ENCODE measurements around the gene CTXND1. TPM values are rescaled to one million over a fixed set of nuclear protein-coding genes. Genes with fewer than 3 reads are reported as not detected.

CTXND1 gene
- total RNA-seq, 2 experiments from 2014 or later: not detected

- CTCF ChIA-PET (ENCODE audit: unreplicated experiment): interaction anchor here (0.5 kb wide), 1 partner anchor 793 kb away, joined by 3 read pairs; no protein-coding TSS in a partner anchor
- intact Hi-C loops (cut with micrococcal nuclease; ENCODE audit: unreplicated experiment): no loop called here
- BruUV-seq (replicated peaks): no TSS peak
- Histone ChIP-seq H2AFZ (ENCODE audit: low read length) (no peak overlapping the region), H3K4me1 (ENCODE audit: insufficient read depth, low read length, poor library complexity, severe bottlenecking) (no peaks in the 10 kb centered on the region), H3K9me3 (ENCODE audit: low read length) (no peaks in the 10 kb centered on the region), H3K4me2 (ENCODE audit: low read length) (no peak overlapping the region), H4K20me1 (ENCODE audit: insufficient read depth, low read length) (no peaks in the 10 kb centered on the region), H3K27ac (ENCODE audit: low read depth, low read length, poor library complexity, severe bottlenecking) (no peak overlapping the region), H3K36me3 (ENCODE audit: insufficient read depth, low read length) (no peaks in the 10 kb centered on the region), H3K9me2 (ENCODE audit: insufficient read depth, low read length) (no peaks in the 10 kb centered on the region), H3K4me3 (ENCODE audit: low read depth, low read length, poor library complexity, severe bottlenecking) (no peak overlapping the region), H3K79me2 (ENCODE audit: insufficient read depth, low read depth, low read length) (no peaks in the 10 kb centered on the region)
- POLR2A ChIA-PET: interaction anchor here (1.2 kb wide), 1 partner anchor 8 kb away, joined by 4 read pairs; no protein-coding TSS in a partner anchor
- no peak for DNase-seq (ENCODE audit: low spot score)
- TF ChIP-seq CTCF (conservative IDR thresholded peaks at IDR 0.05; ENCODE audit: low read length) (no peak), EZH2phosphoT487 (IDR thresholded peaks at IDR 0.05; ENCODE audit: borderline replicate concordance, low read depth, low read length) (no peak)
Measured at GRCh38 chr15:80191198-80191597, 60.8 kb downstream of the CTXND1 start.

- CTCF ChIA-PET (ENCODE audit: unreplicated experiment): no interaction called here
- DNase-seq (ENCODE audit: low spot score): no peak
- intact Hi-C loops (cut with micrococcal nuclease; ENCODE audit: unreplicated experiment): no loop called here
- no peaks in the 10 kb centered on the region for H3K9me2 ChIP-seq (ENCODE audit: insufficient read depth, low read length)
- H3K4me3 ChIP-seq (ENCODE audit: low read depth, low read length, poor library complexity, severe bottlenecking): no peak overlapping the region
- no peak for TF ChIP-seq EZH2phosphoT487 (IDR thresholded peaks at IDR 0.05; ENCODE audit: borderline replicate concordance, low read depth, low read length)
- TF ChIP-seq CTCF (conservative IDR thresholded peaks at IDR 0.05; ENCODE audit: low read length): no peak
- no peak overlapping the region for H3K27ac ChIP-seq (ENCODE audit: low read depth, low read length, poor library complexity, severe bottlenecking)
- no peaks in the 10 kb centered on the region for H4K20me1 ChIP-seq (ENCODE audit: insufficient read depth, low read length)
- BruUV-seq (replicated peaks): no TSS peak
- POLR2A ChIA-PET: no interaction called here
- H3K4me1 ChIP-seq (ENCODE audit: insufficient read depth, low read length, poor library complexity, severe bottlenecking): no peaks in the 10 kb centered on the region
- no peaks in the 10 kb centered on the region for H3K79me2 ChIP-seq (ENCODE audit: insufficient read depth, low read depth, low read length)
- H2AFZ ChIP-seq (ENCODE audit: low read length): no peak overlapping the region
- H3K4me2 ChIP-seq (ENCODE audit: low read length): no peak overlapping the region
- no peaks in the 10 kb centered on the region for H3K9me3 ChIP-seq (ENCODE audit: low read length)
- H3K36me3 ChIP-seq (ENCODE audit: insufficient read depth, low read length): no peaks in the 10 kb centered on the region
Measured at GRCh38 chr15:80188251-80188650, 63.8 kb downstream of the CTXND1 start.

GRCh38 chr15:80186597-80186996 is 65.4 kb downstream of the CTXND1 start:
- Histone ChIP-seq H3K36me3 (ENCODE audit: insufficient read depth, low read length) (no peaks in the 10 kb centered on the region), H3K79me2 (ENCODE audit: insufficient read depth, low read depth, low read length) (no peaks in the 10 kb centered on the region), H3K4me2 (ENCODE audit: low read length) (no peak overlapping the region), H4K20me1 (ENCODE audit: insufficient read depth, low read length) (no peaks in the 10 kb centered on the region), H2AFZ (ENCODE audit: low read length) (no peak overlapping the region), H3K9me3 (ENCODE audit: low read length) (no peaks in the 10 kb centered on the region), H3K4me3 (ENCODE audit: low read depth, low read length, poor library complexity, severe bottlenecking) (no peak overlapping the region), H3K9me2 (ENCODE audit: insufficient read depth, low read length) (no peaks in the 10 kb centered on the region), H3K27ac (ENCODE audit: low read depth, low read length, poor library complexity, severe bottlenecking) (no peak overlapping the region), H3K4me1 (ENCODE audit: insufficient read depth, low read length, poor library complexity, severe bottlenecking) (no peaks in the 10 kb centered on the region)
- BruUV-seq (replicated peaks): no TSS peak
- ChIA-PET CTCF (ENCODE audit: unreplicated experiment) (no interaction called here), POLR2A (no interaction called here)
- intact Hi-C loops (cut with micrococcal nuclease; ENCODE audit: unreplicated experiment): no loop called here
- TF ChIP-seq CTCF (conservative IDR thresholded peaks at IDR 0.05; ENCODE audit: low read length) (no peak), EZH2phosphoT487 (IDR thresholded peaks at IDR 0.05; ENCODE audit: borderline replicate concordance, low read depth, low read length) (no peak)
- DNase-seq (ENCODE audit: low spot score): no peak

All from OCI-LY7 (cell line).